GM12874 (cell line): ENCODE results near the gene MAPK8IP3.

ENCODE experiments used
- TF ChIP-seq, protein P1 (sequence below): IDR thresholded peaks from 2 replicates; pipeline ENCODE4 v1.5.1; 2011; ENCODE audit warnings: low read depth, mild to moderate bottlenecking, control low read depth, low read length, moderate library complexity; ENCODE audit not compliant: insufficient read depth

MAPK8IP3 gene

DNA sequence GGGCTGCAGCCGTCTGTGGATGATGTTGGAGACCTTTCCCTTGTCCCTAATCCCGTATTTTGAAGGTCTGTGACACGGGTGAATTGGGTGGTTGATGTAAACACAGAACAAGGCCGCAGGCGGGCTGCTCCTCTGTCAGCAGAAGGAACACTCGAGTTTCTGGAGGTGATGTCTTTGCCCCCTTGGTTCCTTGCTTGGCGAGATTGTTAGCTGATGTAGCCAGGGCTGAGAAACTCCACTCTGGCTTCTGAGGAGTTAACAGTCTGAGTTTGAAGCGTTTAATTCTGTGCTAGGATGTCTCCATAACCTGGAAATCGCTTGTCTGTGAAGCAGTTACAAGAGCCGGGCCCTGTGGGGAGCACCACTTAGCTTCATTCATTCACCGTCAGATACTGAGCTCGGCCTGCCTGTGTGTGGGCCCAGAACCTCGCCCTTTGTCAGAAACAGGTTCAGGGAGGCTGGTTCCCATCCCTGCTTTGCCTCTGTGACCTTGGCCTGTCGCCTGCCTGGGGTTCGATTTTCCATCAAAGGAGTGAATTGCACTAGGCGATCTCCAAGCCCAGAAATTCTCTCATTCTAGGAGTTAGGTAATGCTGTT, 1.3 kb downstream of the MAPK8IP3 start:
- TF ChIP-seq, protein P1, sequence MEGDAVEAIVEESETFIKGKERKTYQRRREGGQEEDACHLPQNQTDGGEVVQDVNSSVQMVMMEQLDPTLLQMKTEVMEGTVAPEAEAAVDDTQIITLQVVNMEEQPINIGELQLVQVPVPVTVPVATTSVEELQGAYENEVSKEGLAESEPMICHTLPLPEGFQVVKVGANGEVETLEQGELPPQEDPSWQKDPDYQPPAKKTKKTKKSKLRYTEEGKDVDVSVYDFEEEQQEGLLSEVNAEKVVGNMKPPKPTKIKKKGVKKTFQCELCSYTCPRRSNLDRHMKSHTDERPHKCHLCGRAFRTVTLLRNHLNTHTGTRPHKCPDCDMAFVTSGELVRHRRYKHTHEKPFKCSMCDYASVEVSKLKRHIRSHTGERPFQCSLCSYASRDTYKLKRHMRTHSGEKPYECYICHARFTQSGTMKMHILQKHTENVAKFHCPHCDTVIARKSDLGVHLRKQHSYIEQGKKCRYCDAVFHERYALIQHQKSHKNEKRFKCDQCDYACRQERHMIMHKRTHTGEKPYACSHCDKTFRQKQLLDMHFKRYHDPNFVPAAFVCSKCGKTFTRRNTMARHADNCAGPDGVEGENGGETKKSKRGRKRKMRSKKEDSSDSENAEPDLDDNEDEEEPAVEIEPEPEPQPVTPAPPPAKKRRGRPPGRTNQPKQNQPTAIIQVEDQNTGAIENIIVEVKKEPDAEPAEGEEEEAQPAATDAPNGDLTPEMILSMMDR, result no peak

GRCh38 chr16:1708083-1708767, 2.2 kb downstream of the MAPK8IP3 start:
- TF ChIP-seq, protein P1, result no peak

DNA sequence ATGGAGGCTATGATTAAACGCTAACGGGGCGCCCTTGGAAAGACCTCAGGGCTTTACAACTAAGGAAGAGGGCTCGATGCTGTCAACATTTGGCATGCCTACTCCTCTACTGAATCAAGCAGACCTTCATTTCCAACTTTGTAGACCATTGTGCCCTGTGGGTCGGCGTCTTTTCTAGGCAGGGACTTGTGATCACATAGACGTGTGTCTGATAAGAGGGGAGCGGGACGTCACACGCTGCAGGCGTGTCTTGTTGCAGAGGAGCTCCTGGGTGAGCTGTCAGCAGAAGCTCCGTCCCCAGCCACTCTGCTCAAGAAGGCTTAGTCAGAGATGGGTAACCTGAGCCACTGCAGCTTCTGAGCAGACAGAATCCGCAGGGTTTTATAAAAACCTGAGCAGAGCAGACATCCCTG, 2.8 kb downstream of the MAPK8IP3 start:
- TF ChIP-seq, protein P1, result no peak

GRCh38 chr16:1709356-1709755, 3.4 kb downstream of the MAPK8IP3 start:
- TF ChIP-seq, protein P1, result no peak

DNA sequence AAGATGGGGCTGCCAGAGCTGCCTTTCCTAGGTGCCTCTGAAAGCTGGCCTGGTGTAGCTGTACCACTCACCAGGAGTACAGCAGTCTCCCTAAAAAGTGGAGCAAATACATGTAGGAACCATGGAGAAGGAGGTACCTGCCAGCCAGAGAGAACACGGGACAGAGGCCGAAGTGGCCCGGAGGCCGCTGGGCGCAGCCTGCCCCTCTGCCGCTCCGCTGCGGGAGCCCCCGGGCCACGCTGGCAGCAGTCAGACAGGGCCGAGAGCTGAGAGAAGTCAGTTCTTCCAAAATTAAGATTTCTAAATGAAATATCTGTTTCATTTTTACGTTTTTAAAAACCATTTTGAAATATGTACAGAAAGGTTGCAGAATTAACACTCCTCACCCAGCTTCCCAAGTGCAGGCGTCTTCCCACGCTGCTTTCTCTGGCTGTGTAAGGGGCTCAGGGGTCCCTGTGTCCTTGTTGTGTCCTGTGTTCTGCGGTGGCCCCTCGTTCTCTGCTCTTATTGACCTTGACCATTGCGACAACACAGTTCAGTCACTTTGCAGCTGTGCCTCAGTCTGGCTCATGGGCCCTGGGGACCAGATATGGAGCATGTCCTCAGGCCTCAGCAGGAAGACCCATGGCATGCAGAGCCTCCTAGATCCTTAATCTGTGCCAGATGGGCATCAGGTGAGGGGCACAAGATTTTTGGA, 5.0 kb downstream of the MAPK8IP3 start:
- TF ChIP-seq, protein P1, result no peak

DNA sequence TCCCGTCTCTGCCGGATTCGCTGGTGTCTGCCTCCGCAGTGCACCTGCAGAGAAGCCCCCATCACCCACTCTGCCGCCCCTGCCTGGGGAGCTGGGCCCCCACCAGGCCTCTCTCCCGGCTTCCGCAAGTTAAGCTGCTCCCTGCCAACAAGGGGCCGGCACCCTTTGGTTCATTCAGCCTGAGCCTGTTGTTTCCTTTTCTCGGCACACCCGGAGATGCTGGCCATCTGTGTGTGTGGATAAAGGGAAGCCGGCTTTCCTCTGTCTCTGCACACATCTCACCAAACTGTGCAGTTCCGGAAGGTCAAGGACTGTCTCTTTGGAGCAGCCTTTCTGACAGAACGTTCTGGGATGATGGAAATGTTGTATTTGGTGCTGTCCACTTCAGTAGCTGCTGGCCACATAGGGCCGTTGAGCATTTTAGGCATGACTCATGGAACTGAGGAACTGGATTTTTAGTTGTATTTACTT, 6.8 kb downstream of the MAPK8IP3 start:
- TF ChIP-seq, protein P1, result no peak

DNA sequence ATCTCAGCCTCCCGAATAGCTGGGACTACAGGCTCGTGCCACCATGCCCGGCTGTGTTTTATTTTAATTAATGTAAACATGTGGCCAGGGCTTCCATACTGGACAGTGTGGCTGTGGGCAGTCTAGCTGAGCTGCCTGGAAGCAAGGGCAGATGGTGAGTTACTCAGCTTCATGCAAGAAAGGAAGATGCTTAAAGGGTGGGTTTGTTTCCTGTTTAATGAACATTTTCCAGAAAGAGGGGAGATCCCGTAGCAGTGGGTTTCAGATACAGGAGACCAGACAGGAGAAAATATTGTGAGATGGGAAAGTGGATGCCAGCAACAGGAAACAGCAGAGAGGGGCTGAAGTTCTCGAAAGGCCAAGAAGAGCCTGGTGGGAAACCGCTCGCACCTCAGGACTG, 7.3 kb downstream of the MAPK8IP3 start:
- TF ChIP-seq, protein P1, result no peak
